Trophoblast cell (in vitro differentiated cells and primary cell): ENCODE results near the gene SKA3. TPM values are rescaled to one million over a fixed set of nuclear protein-coding genes. Genes with fewer than 3 reads are reported as not detected.
A peak's percentile ranks its signal among the peaks of the same experiment; 100 is the strongest.
"Not testable (repeated sequence)": the region's sequence is repeated elsewhere in the genome, so short reads cannot be mapped to it uniquely, and the experiment has no call there.

Experiments
- DNase-seq, 2 donors: peaks; one replicate each; pipeline ENCODE4 v3.0.0-alpha.2; 2016
- H2AFZ ChIP-seq: 2 replicates; pipeline ENCODE4 v1.6.1; 2013; ENCODE audit warnings: low read length, moderate library complexity, mild to moderate bottlenecking; ENCODE audit not compliant: insufficient read depth, poor library complexity
- H2AK5ac ChIP-seq: 2 replicates; pipeline ENCODE4 v1.6.1; 2013; ENCODE audit warnings: mild to moderate bottlenecking, low read length
- H2BK120ac ChIP-seq: 2 replicates; pipeline ENCODE4 v1.6.1; 2013; ENCODE audit warnings: low read length, mild to moderate bottlenecking, moderate library complexity; ENCODE audit not compliant: insufficient read depth, poor library complexity
- H2BK12ac ChIP-seq: 2 replicates; pipeline ENCODE4 v1.6.1; 2013; ENCODE audit warnings: mild to moderate bottlenecking, low read length, moderate library complexity
- H2BK5ac ChIP-seq: 2 replicates; pipeline ENCODE4 v1.6.1; 2013; ENCODE audit warnings: low read length, low read depth, moderate library complexity, mild to moderate bottlenecking; ENCODE audit not compliant: poor library complexity
- H3K14ac ChIP-seq: 2 replicates; pipeline ENCODE4 v1.6.1; 2013; ENCODE audit warnings: mild to moderate bottlenecking, low read length
- H3K18ac ChIP-seq: 2 replicates; pipeline ENCODE4 v1.6.1; 2013; ENCODE audit warnings: mild to moderate bottlenecking, low read length
- H3K23ac ChIP-seq: 2 replicates; pipeline ENCODE4 v1.6.1; 2013; ENCODE audit warnings: low read length
- H3K27ac ChIP-seq: 2 replicates; pipeline ENCODE4 v1.5.1; 2013; ENCODE audit warnings: low read depth, mild to moderate bottlenecking, inconsistent platforms, low read length, moderate library complexity
- H3K27me3 ChIP-seq: 2 replicates; pipeline ENCODE4 v1.6.1; 2013; ENCODE audit warnings: inconsistent platforms, mild to moderate bottlenecking, low read length, moderate library complexity; ENCODE audit not compliant: insufficient read depth
- H3K36me3 ChIP-seq, 2 experiments: 1 replicate in 1 of 2; 2 replicates in 1 of 2; pipeline ENCODE4 v1.6.1; 2013; ENCODE audit warnings: low read length in 2 of 2, mild to moderate bottlenecking in 2 of 2, moderate library complexity in 1 of 2; ENCODE audit not compliant: insufficient read depth in 2 of 2, control insufficient read depth in 1 of 2
- H3K4ac ChIP-seq: 2 replicates; pipeline ENCODE4 v1.6.1; 2013; ENCODE audit warnings: low read depth, mild to moderate bottlenecking, low read length, moderate library complexity
- H3K4me1 ChIP-seq, 2 experiments: 1 replicate in 1 of 2; 2 replicates in 1 of 2; pipeline ENCODE4 v1.6.1; 2013; ENCODE audit warnings: low read length in 2 of 2, mild to moderate bottlenecking in 2 of 2, moderate library complexity in 1 of 2; ENCODE audit not compliant: insufficient read depth in 2 of 2, control insufficient read depth in 1 of 2
- H3K4me2 ChIP-seq: 2 replicates; pipeline ENCODE4 v1.6.1; 2013; ENCODE audit warnings: inconsistent platforms, mild to moderate bottlenecking, low read length, moderate library complexity
- H3K4me3 ChIP-seq: 2 replicates; pipeline ENCODE4 v1.5.1; 2013; ENCODE audit warnings: mild to moderate bottlenecking, low read depth, low read length, inconsistent platforms
- H3K79me1 ChIP-seq: one replicate; pipeline ENCODE4 v1.6.1; 2013; ENCODE audit warnings: low read length
- H3K79me2 ChIP-seq: 2 replicates; pipeline ENCODE4 v1.6.1; 2013; ENCODE audit warnings: low read length, mild to moderate bottlenecking; ENCODE audit not compliant: control insufficient read depth, insufficient read depth, poor library complexity
- H3K9ac ChIP-seq: 2 replicates; pipeline ENCODE4 v1.6.1; 2013; ENCODE audit warnings: mild to moderate bottlenecking, low read length
- H3K9me3 ChIP-seq: 2 replicates; pipeline ENCODE4 v1.6.1; 2013; ENCODE audit warnings: low read depth, mild to moderate bottlenecking, control low read depth, inconsistent platforms, low read length; ENCODE audit not compliant: insufficient read depth
- H4K12ac ChIP-seq: 2 replicates; pipeline ENCODE4 v1.6.1; 2013; ENCODE audit warnings: low read depth, mild to moderate bottlenecking, low read length, moderate library complexity
- H4K8ac ChIP-seq: 2 replicates; pipeline ENCODE4 v1.6.1; 2013; ENCODE audit warnings: low read depth, mild to moderate bottlenecking, low read length, moderate library complexity
- H4K91ac ChIP-seq: one replicate; pipeline ENCODE4 v1.6.1; 2013; ENCODE audit warnings: low read depth, mild to moderate bottlenecking, low read length, moderate library complexity
- WGBS: extraction: QIAGEN DNeasy Blood & Tissue Kit; methylation state at CpG from one replicate; pipeline ENCODE4 v1.1.7; 2013; ENCODE audit warnings: missing lambda C conversion rate; ENCODE audit not compliant: insufficient read length, insufficient coverage; ENCODE audit errors: extremely low coverage; 5-methylcytosine and 5-hydroxymethylcytosine counted together
- polyA plus RNA-seq: library from polyadenylated mRNA; stranded (reverse); fragments of 200-250 nt; gene quantifications from 2 replicates; pipeline ENCODE4 v1.2.3, GENCODE V29; 2013

SKA3 gene
- 23.1 and 24.4 TPM in 2 replicates for polyA plus RNA-seq

DNA sequence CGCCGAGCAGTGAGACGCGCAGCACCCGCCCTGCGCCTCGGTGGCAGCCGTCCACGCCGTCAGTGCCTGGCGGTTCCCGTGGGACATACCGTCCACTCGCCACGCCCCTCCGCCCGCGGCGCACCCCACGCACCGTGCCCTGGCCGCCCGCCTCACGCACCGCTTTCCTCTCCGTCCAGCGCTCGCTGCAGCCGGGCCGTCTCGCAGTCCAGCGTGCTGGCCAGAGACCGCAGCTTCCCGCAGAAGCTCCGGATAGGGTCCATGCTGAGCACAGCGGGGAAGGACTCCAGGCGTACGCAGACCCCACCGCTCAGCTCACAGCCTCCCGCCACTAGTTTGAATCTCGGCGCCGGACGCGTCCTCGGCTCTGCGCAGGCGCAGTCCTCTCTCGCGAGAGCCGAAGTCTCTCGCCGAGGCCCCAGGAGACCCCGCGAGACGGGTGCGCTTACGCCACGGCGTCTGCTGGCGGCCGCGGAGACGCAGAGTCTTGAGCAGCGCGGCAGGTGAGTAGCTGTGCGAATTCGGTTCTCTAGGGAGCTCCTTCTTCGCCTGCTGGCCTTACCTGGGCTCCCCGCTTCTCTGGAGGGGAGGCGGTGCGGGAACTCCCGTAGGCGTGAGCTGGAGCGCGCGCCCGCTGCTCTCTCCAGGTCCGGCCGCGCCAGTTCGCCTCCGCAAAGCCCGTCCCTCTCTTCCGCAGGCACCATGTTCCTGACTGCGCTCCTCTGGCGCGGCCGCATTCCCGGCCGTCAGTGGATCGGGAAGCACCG, at the start of gene SKA3, which contains the start of gene MRPL57:
Gene SKA3 (minus strand): TSS at position 338 of the 767 bp plus-strand sequence. CDS start 75 bp downstream, at position 263.
Gene MRPL57 (plus strand): TSS at position 444 of the 767 bp plus-strand sequence. CDS start 259 bp downstream, at position 703.
- H4K8ac ChIP-seq, result peak within 1 kb of the TSS; percentile 97
- peak; percentile 96 to 99 for DNase-seq
- H3K36me3 ChIP-seq, result peaks cover 0 to 2% of the 10 kb centered on the region in 2 experiments
- H2BK120ac ChIP-seq, result peak within 1 kb of the TSS; percentile 77
- peaks cover 3 to 8% of the 10 kb centered on the region in 2 experiments for H3K4me1 ChIP-seq
- peak within 1 kb of the TSS; percentile 91 for H2AFZ ChIP-seq
- H3K4me3 ChIP-seq, result peak within 1 kb of the TSS; percentile 99
- H3K4ac ChIP-seq, result peak within 1 kb of the TSS; percentile 76
- peak within 1 kb of the TSS; percentile 91 for H3K9ac ChIP-seq
- H3K9me3 ChIP-seq, result no peaks in the 10 kb centered on the region
- peak within 1 kb of the TSS; percentile 91 for H3K18ac ChIP-seq
- H3K27me3 ChIP-seq, result no peaks in the 10 kb centered on the region
- H2BK12ac ChIP-seq, result no peak within 1 kb of the TSS
- peak within 1 kb of the TSS; percentile 20 for H2AK5ac ChIP-seq
- peak within 1 kb of the TSS; percentile 91 for H4K91ac ChIP-seq
- H2BK5ac ChIP-seq, result peak within 1 kb of the TSS; percentile 80
- whole genome bisulfite sequencing, result no CpG with 5 or more reads among the region's 93 CpGs
- peak within 1 kb of the TSS; percentile 96 for H3K27ac ChIP-seq
- peak within 1 kb of the TSS; percentile 93 for H4K12ac ChIP-seq
- H3K23ac ChIP-seq, result no peak within 1 kb of the TSS
- H3K79me1 ChIP-seq, result peaks cover 9% of the 10 kb centered on the region
- H3K4me2 ChIP-seq, result peak within 1 kb of the TSS; percentile 62
- peaks cover 10% of the 10 kb centered on the region for H3K79me2 ChIP-seq
- peak within 1 kb of the TSS; percentile 78 for H3K14ac ChIP-seq

DNA sequence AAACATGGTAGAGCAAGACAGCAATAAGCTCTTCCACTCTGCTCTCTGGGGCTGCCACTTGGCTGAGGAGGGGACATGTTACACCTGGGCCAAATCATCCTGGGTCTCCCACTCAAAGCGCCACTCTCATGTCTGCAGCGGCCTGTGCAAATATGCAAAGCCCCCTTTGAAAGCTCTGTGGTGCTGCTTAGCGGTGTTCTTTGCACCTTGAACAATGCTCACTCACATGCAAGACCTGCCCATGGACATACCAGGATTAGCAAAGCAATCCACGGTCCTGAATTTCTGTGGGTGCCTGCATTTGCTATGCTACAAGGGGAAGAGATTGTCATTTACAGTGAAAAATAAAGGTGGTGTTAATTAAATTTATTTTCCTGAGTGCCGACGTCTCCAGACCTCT, 48.7 kb upstream of the SKA3 start:
- no peak overlapping the region for H3K18ac ChIP-seq
- no peak overlapping the region for H4K91ac ChIP-seq
- no peak overlapping the region for H3K4me2 ChIP-seq
- no peak overlapping the region for H2BK5ac ChIP-seq
- no peaks in the 10 kb centered on the region for H3K79me2 ChIP-seq
- H3K14ac ChIP-seq, result no peak overlapping the region
- H2BK120ac ChIP-seq, result no peak overlapping the region
- H4K8ac ChIP-seq, result no peak overlapping the region
- H3K36me3 ChIP-seq, result no peaks in the 10 kb centered on the region
- no CpG with 5 or more reads among the region's 6 CpGs for WGBS
- H3K4ac ChIP-seq, result no peak overlapping the region
- H3K4me1 ChIP-seq, result no peaks in the 10 kb centered on the region
- no peak overlapping the region for H2BK12ac ChIP-seq
- no peak overlapping the region for H4K12ac ChIP-seq
- no peak overlapping the region for H3K4me3 ChIP-seq
- no peak overlapping the region for H3K9ac ChIP-seq
- H3K9me3 ChIP-seq, result no peaks in the 10 kb centered on the region
- H2AK5ac ChIP-seq, result no peak overlapping the region
- H3K27me3 ChIP-seq, result no peaks in the 10 kb centered on the region
- no peak overlapping the region for H3K27ac ChIP-seq
- no peak overlapping the region for H3K23ac ChIP-seq
- H3K79me1 ChIP-seq, result no peaks in the 10 kb centered on the region
- H2AFZ ChIP-seq, result no peak overlapping the region
- DNase-seq, result no peak

DNA sequence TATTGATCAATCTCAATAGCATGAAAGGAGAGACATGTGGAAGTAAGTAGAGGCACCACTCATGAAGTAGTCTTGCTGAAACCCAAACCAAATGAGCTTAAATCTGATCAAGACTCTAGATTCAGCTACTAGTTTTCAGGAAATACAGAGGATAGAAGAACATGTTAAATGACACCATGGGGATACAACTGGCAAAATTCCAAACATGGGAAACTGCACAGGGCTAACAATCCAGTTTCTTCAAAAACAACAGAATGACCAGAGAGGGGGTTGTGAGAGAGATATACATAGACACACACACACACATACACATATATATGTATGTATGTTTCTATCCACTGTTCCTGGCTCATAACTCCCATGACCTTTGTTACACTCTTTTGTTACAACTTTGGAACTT, 44.9 kb upstream of the SKA3 start:
- H3K4me1 ChIP-seq, result no peaks in the 10 kb centered on the region
- H3K23ac ChIP-seq, result no peak overlapping the region
- H2AK5ac ChIP-seq, result no peak overlapping the region
- no peak overlapping the region for H3K14ac ChIP-seq
- no peak overlapping the region for H3K4ac ChIP-seq
- DNase-seq, result no peak
- no peak overlapping the region for H3K18ac ChIP-seq
- H3K79me2 ChIP-seq, result no peaks in the 10 kb centered on the region
- H3K36me3 ChIP-seq, result no peaks in the 10 kb centered on the region
- H2BK120ac ChIP-seq, result no peak overlapping the region
- H4K91ac ChIP-seq, result no peak overlapping the region
- no peaks in the 10 kb centered on the region for H3K9me3 ChIP-seq
- H3K27ac ChIP-seq, result no peak overlapping the region
- H3K4me2 ChIP-seq, result no peak overlapping the region
- H4K8ac ChIP-seq, result no peak overlapping the region
- no peak overlapping the region for H2AFZ ChIP-seq
- H3K9ac ChIP-seq, result no peak overlapping the region
- H3K79me1 ChIP-seq, result no peaks in the 10 kb centered on the region
- H3K27me3 ChIP-seq, result no peaks in the 10 kb centered on the region
- no peak overlapping the region for H4K12ac ChIP-seq
- no peak overlapping the region for H3K4me3 ChIP-seq
- H2BK5ac ChIP-seq, result no peak overlapping the region
- no peak overlapping the region for H2BK12ac ChIP-seq

DNA sequence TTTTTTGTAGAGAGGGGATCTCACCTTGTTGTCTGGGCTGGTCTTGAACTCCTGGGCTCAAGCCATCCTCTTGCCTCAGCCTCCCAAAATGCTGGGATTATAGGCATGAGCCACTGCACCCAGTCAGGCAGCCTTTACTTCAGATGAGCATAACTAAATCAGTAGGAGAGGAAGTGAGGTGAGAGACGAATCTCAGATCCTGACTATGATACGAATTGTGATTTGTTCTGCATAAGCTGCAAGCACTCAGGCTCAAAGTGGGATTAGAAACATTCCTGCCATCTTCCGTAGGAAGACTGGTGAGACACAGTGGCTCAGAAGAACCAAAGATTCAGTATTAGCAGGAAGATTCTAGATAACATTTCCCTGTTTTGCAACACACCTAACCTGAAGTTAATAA, 43.4 kb upstream of the SKA3 start:
- H3K27me3 ChIP-seq, H3K4me1 ChIP-seq, H3K27ac ChIP-seq, DNase-seq, H3K4ac ChIP-seq, H4K12ac ChIP-seq, H3K79me2 ChIP-seq, H3K4me3 ChIP-seq, H3K14ac ChIP-seq, H2BK120ac ChIP-seq, H2BK12ac ChIP-seq, H2AFZ ChIP-seq, H3K9me3 ChIP-seq, H3K18ac ChIP-seq, H2BK5ac ChIP-seq, H4K8ac ChIP-seq, H3K79me1 ChIP-seq, H3K36me3 ChIP-seq, H3K9ac ChIP-seq, H2AK5ac ChIP-seq, H3K23ac ChIP-seq, H3K4me2 ChIP-seq, H4K91ac ChIP-seq: not testable (repeated sequence)
- no CpG with 5 or more reads among the region's 3 CpGs for WGBS
